DMS114 treated with DMSO at 0.1 percent for 48 hours (cell line): ENCODE measurements around the gene HAUS7.

Source experiments
- DNase-seq: peaks from one replicate; lab custom pipeline; 2025; ENCODE audit not compliant: unreplicated experiment; lab: John Stamatoyannopoulos, UW

HAUS7 gene

DNA sequence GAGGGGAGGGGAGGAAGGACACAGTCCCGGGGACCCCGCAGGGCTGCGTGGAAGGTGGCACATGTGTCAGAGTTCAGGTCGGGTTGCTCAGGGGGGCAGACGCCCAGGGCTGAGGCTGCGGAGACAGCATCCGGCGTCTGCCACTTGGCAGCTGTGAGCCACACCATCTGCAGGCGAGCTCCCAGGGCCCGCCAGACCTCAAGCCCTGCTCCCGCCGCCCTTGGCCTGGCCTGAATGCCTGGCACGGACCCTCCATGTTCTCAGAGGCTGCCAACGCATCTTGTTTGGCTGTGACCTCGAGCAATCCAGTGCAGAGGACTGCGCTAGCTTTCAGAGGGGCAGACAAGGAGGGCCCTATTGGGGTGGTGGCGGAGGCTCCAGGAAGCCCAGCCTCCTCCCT is 29.5 kb upstream of the HAUS7 start:
- no peak for DNase-seq

DNA sequence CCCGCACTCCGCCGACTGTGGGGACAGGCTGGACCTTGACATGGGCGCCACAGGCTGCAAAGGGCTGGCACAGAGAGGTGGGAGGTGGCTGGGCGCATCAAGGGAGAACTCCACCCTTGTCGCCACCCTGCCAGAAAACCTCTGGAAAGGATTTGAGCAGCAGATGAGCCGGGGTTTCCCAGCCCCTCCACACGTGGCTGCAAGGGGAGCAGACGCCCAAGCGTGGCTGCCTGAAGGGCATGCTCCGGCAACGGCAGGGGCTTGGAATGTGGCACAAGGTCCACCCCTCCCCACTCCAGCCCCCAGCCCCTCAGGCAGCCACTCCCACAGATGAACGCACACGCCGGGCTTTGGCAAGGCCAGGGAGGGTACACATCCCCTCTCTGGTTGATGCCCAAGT is 29.0 kb upstream of the HAUS7 start:
- no peak for DNase-seq

DNA sequence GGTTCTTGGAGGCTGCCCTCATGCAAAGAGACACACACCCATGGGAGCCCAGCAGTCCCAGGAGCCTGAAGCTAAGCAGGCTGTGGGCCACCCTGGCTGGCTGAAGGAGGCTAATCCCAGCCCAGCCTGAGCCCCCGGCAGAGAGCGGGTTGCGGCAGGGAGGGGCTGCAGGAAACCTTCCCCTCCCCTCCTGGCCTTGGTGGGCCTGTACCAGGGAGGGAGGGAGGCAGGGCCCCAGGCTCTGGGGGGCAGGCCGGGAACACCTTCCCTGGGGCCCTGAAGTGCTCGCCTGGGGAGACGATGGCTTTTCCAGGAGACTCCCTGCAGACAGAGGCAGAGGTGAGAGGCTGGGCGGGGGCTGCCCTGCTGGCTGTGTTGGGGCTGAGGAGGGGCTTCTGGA is 28.1 kb upstream of the HAUS7 start:
- DNase-seq, result no peak

DNA sequence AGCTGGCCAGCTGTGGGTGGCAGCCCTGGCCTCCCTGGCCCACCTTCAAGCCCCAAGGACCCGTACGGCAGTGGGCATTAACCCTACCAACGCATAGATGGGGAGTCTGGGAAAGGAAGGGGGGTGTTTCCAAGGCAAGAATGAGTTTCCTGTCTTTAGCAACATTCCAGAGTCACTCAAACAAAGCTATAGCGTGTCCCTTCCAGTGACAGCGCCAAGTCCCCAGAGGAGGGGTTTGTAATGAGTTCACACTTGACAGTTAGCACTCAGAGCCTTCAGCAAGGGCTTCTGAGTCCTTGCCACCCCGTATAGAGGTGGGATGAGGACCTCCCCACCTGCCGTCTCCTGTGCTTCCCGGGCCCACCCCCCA is 26.2 kb upstream of the HAUS7 start:
- DNase-seq, result no peak

DNA sequence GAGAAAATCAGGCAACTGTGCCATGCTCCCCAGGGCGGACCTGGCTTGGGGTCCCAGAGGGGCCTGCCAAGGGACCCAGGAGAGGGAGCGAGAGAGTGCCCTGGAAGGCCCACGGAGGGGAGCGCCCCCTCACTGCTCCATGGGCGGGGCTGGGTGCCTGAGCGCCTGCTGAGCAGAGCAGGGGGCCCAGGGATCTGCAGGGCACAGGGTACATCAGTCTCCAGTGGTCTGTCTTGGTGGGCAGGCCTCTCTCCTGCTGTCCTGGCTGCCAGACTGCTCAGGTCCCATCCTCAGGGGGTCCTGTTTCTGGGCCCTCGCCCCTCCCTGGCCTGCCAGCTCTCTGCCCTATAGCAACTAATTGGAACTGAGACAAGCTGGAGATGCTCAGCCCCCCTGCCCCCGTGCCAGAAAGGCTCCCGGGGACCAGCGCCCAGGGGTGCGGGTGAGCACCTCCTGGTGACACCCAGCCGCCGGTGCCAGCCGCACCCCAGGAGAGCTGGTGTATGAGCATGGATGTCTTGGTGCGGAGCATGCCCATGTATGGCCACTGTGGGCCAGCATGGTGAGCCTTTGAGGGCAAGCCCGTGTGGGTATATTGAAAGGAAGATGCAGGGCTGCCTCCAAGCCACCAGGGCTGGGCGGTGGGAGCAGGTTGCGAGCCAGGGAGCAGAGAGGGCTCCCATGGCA is 25.7 kb upstream of the HAUS7 start:
- no peak for DNase-seq

DNA sequence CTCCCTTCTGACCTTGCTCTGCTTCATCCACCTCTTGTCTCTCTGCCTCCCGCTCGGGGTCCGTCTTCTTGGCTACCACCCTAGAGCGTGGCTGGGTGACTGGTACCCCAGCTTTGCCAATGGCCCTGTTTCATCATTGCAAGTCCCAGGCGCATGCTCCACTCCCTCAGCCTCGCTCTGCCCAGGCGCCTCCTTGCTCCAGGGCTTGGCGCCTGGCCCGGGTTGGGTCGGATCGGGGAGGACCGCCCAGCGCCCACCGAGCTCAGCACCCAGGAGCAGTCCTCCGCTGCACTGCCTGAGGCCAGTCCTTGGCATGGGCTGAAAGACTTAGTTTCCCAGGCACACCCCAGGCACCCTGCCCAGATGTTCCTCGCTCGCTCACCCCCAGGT is 25.0 kb upstream of the HAUS7 start:
- no peak for DNase-seq

DNA sequence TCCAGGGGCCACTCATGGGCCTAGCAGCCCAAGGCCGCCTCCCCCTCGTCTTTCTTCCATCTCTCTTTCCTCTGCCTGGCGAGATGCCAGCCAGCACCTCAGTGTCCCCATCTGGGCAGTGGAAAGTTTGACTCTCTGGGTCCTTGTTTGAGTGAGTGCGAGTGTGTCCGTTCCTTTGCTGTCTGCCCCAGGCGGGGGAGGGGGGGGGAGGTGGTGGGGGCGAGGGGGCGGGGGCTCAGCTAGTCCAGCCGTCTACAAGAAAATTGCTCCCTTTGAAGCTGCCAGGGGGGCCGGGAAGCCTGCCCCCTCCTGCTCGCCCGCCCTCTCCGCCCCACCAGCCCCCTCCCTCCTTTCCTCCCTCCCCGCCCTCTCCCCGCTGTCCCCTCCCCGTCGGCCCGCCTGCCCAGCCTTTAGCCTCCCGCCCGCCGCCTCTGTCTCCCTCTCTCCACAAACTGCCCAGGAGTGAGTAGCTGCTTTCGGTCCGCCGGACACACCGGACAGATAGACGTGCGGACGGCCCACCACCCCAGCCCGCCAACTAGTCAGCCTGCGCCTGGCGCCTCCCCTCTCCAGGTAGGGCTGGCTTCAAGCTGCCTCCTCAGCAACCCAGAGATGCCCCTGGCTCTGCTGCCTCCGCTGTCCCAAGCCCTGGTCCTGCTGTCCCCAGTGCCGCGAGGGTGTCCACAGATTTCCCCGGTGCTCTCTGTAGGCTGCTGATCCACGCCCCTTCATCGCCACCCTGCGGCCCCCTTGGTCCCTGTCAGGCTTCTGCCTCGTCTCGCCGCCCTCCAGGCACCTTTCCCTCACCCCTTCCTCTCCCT is 24.4 kb upstream of the HAUS7 start, which contains the start of gene BGN:
BGN (plus strand) TSS at position 440 of the 821 bp plus-strand sequence. CDS start 9,652 bp downstream, outside the sequence.
- DNase-seq, result no peak

DNA sequence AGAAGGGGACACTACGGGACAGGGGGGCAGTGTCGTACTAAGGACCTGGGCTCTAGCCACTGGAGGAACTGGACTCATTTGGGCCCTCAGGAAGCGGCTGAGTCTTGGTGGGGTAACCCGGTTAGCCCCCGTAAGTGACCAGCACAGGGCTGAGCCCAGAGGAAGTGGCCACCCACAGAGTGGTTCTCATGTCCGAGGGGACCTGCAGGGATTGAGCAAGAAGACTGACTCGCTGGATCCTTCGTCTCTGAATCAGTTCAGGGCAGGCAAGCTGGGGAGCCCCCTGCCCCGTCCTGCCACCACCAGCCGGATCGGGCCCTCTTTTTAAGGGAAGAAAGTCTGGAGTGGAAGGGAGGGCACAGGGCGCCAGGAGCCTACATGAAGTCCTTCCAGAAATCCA is 23.7 kb upstream of the HAUS7 start:
- DNase-seq, result no peak

DNA sequence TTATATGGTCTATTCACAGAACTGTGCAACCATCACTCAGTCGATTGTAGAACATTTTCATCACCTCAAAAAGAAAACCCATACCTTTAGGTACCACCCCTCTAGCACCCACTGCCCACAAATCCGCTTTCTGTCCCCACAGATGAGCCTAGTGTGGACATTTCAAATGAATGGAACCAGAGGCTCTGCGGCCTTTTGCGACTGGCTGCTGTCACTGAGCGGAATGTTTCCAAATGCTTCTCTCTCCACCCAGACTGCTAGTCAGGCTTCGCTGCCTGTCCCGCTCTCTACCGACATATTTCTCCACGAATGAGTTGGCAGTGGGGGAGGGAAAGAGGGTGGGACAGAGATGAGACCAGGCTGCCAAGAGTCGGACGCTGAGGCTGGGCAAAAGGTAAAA is 22.7 kb upstream of the HAUS7 start:
- DNase-seq, result no peak

DNA sequence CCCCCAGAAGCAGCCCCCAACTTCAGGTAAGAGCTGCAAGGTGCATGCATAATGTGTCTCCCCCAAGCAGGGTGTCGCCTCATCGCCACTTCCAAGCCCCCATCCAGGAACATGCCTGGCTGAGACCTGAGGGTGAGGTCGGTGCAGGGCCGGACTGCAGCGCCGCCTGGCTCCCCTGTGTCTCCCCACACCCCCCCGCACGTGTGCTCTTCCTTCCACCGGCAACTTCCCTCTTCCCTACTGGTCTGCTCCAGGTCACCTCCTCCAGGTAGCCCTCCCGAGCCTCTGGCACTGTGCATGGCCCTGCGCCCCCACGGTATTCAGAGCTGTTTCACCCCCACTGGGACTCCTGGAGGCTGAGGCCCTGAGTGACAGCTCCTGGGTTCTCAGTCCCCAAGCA is 22.2 kb upstream of the HAUS7 start:
- no peak for DNase-seq

DNA sequence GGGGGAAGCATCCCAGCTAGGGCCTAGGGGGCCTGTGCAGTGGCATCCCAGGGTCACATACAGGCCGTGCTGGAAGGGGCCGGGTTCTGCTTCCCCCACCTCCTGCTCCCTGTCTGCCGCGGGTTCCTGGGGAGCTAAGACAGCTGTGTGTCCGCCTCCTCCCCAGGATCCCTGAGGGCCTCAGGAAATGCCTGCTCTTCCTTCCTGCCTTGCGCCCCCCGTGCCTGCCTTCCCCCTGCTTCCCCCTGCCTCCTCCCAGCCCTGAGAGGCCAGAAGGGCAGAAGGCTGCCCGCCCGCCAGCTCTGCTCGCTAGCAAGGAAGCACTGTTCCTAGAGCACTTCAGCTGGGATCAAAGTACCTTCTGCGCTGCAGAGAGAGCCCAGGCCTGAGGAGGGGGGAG is 21.5 kb upstream of the HAUS7 start:
- no peak for DNase-seq

DNA sequence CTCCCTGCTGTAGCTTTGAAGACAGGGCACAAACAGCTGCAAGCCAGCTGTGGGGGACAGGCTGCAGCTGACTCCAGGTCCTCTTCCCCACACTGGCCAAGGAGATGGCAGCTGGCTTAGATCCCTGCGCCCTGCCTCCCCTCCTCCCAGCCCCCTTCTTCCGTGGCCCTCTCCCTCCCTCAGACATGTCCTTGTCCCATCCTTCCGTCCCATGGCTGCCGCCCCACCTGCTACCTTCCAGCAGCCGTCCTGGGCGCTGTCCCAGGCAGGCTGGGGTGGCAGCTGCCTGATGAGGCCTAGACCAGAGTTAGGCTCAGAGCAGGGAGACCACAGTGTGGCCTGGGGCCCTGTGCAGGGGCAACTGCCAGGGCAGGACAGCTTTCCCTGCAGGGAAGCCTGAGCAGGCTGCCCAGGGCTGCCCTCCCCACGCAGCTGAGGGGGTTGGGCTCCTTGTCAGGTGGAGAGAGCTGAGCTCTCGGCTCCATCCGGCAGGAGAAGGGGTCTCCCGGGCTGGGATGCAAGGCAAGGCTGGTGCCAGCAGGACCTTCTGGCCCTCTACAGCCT is 21.1 kb upstream of the HAUS7 start:
- DNase-seq, result no peak

DNA sequence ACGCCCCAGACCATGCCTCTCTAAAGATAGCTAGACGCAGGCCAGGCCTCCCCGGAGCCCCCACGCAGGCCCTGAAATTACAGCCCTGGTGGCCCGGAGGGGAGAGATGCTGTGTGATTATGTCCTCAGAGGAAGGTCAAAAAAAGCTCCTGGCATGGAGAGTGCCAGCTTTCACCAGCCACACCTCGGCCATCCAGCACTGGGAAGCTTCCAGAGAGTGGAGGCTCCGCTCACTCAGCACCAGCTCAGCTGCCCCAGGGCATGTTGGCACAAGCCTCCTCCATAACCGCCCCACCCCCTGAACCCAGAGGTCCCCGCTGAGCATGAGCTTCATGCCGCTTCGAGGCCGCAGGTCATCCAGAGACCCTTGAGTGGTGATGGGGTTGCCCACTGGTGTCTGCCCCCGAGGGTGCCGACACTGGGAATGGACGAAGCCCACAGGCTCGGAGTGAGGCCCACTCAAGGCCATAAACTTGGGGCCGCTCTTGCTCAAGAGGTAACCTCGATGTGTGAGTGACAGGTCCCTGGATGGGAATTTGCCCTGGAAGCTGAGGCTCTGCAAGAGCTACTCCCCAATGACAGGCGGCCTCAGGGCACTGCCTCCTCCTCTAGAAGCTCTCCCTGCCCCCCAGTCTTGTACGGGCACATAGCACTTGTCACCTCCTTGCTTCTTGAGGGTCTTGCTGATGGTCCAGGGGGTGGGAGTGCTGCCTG is 20.0 kb upstream of the HAUS7 start:
- DNase-seq, result no peak

DNA sequence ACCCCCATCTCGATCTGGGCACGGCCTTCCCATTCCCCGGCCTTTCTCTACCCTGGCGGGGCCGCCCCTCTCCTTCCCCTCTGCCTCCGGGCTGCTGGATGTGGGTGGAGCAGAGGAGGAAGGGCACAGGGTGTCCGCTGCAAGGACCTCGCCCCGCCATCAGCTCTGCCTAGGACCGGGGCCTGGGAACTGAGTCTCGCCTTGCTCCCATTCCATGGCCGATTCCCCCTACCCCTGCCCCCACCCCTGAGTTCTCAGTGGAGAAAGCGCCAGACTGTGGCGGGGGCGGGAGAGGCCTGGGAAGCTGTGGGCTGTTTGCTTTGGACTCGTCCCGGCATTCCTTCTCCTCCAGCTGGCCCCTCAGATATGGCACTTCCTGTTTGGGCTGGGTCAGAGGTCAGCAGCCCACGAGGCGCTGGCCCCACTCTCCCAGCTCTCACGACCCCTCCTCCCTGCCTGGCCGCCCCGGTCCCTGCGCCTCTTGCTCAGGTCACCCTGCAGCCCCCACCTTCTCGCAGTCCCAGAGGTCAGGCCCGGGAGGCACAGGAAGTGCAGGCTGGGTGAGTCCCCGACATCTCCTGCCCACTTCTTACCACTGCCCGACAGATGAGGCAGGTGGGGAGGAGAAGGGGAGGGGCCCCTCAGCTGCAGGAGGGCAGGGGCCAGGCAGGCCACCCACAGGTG is 18.0 kb upstream of the HAUS7 start:
- no peak for DNase-seq

DNA sequence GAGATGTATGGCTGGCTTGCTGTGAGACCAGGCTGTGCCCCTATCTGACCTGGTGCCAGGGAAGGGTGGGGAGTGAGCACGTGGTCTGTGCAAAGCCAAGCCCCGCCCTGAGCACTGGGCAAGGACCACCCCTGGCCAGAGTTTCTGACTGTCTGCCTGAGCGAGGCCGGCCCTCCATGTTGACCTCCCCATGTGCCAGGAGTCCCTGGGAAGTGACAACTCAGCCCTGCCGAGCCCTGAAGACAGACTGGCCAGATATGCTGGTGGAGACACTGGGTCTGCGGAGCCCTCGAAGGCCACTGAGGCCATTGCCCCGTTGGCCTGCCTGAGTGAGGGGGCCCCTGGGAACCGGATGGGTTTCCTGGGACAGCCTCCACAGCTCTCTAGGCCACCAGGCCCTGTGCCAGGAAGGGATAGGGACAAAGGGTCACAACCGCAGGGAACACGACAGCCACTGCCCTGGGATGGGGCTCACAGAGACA is 17.3 kb upstream of the HAUS7 start:
- DNase-seq, result no peak

DNA sequence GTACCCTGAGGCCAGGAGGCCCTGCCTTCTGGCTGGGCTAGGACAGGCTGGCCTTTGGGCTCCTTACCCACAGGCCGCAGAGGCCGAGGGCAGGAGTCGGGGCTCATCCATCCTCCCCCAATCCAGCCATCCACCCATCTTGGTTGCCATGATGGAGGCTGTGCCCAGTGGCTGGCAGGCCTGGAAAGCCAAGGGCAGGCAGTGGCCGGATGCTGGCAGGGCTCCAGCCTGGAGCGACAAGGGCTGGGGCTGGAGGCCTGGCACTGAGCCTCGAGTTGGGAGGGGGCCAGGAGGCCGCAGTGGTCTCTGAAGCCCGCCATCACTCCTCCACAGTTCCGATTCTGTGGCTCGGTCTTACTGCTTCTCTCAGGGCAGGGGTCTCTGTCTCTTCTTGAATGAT is 15.8 kb upstream of the HAUS7 start:
- DNase-seq, result no peak

DNA sequence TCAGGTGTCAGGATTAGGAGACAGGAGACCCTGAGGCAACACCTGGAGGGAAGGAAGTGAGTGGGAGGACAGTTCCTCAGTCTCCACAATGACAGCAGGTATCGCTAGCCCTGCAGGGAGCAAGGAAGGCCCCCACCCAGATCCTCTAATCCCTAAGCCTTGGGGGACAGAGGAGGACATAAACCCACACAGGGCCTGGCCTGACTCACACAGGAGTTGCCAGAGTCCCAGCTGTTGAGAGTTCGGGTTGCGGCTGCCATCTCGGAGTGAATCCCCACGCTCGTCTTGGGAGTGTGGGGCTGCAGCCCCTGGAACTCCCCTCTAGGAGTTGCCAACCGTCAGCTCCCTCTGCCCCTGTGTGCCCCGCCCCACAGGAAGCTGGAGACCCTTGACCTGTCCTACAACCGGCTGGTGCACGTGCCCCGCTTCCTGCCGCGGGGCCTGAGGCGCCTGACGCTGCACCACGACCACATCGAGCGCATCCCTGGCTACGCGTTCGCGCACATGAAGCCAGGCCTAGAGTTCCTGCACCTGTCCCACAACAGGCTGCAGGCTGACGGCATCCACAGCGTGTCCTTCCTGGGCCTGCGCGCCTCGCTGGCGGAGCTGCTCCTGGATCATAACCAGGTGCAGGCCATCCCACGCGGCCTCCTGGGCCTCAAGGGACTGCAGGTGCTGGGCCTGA is 15.2 kb upstream of the HAUS7 start:
- DNase-seq, result no peak

DNA sequence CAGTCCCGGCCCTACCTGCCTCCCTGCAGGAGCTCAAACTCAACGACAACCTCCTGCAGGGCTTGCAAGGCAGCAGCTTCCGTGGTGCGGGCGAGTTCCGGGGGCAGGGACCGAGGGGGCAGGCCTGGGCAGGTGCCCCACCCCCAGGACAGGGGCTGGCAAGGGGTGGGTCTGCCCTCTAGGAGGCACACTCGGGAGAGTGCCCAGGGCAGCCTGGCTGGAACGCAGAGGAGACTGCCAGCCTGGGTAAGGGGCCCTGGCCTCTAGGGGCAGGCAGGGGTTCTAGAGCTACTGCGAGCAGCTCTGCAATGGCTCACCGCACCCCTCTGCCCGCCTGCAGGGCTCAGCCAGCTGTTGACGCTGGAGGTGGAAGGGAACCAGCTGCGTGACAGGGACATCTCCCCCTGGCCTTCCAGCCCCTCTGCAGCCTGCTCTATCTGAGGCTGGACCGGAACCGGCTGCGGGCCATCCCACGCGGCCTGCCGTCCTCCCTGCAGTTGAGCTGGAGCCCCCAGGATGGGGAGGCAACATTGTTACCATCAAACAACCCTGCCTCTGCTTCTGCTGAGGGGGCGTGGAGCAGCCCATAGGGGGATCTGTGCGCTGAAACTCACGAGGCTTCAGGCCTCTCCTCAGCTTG is 12.1 kb upstream of the HAUS7 start:
- DNase-seq, result no peak

DNA sequence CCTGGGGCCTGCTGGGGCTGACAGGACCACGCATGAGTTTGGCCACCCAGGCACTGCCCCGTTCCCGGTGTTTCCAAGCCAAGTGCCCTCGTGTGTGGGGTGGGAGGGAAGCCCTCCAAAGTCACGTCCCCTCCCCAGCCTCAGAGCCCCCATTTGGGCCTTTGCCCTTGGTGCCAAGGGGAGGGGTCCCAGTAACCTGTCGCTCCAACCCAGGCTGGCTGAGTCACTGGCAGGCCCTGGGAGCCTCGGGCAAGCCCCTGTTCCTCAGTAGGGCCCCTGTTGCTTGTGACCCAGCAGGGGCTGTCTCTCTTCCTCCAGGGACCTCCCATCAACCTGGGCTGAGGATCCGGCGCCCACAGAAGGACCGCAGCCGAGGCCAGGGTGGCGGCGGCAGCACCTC is 10.7 kb upstream of the HAUS7 start:
- DNase-seq, result no peak

DNA sequence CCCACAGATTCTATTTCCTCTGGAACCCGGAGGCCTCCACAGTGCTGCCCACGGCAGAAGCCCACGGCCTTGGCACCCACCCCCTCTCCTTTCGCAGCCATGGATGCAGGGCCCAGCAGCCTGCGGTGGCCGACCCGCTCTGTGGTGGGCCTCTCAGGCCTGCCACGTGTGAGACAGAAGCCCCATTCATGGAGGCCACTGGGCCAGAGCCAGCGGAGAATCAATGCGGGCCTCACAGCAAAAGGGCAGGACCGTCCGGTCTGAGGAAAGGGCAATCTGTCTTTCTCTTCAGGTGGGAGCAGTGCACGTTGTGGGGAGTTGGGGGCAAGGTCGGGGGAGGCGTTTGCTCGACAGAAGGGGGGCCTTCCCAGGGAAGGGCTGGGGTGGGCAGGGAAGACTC is 8.4 kb upstream of the HAUS7 start:
- no peak for DNase-seq
